ENCODE measurements around the gene BRSK1.
A peak's percentile ranks its signal among the peaks of the same experiment; 100 is the strongest.

BRSK1 gene

DNA sequence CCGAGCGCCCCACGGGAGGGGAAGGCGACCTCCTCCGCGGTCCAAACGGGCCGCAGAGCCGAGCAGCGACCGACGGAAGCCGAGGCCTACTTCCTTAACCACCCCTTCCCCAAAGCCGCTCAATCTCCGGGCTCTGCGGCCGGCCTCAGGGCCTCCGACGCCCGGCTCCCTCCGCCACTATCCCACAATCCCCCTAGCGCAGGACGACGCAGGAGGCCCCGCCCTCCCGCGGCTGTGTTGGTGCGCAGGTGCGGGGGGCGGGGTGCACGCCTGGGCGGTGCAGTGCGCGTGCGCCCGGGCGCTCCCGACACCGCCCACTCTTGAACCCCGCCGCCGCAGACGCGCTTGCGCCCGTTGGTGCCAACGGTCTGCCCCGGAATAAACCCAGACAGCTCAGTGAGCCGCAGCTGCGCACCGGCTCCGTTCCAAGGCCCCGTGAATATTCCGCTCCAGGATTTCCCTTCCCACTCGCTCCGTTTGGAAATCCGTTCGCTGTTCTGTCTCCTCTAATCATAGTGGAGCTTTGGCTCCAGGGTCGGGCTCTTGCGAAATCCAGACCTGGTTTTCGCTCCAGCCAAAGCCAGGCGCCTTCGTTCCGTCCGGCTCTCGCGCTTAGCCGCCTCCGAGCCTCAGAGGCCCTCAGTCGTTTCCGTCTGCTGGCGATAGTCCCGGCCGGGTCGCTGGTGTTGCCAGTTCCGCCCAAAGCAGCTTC, 24.8 kb upstream of the BRSK1 start, which contains the start of gene PPP6R1:
Gene PPP6R1 (minus strand): TSS at position 190 of the 712 bp plus-strand sequence. CDS start 11,914 bp downstream, outside the sequence.
- H3K27me3 Mint-ChIP-seq: no peaks in the 10 kb centered on the region
- peak within 1 kb of the TSS; percentile 98 for H3K27ac Mint-ChIP-seq
- DNase-seq (peak; percentile 97), ATAC-seq (replicated peaks) (peak; percentile 77 to 78)
- peak within 1 kb of the TSS; percentile 95 to 98 for H3K4me3 Mint-ChIP-seq
- H3K36me3 Mint-ChIP-seq: peaks cover 37 to 44% of the 10 kb centered on the region in 2 donors
- H3K9me3 Mint-ChIP-seq: no peaks in the 10 kb centered on the region
- H3K4me1 Mint-ChIP-seq: peaks cover 25 to 53% of the 10 kb centered on the region in 2 donors

DNA sequence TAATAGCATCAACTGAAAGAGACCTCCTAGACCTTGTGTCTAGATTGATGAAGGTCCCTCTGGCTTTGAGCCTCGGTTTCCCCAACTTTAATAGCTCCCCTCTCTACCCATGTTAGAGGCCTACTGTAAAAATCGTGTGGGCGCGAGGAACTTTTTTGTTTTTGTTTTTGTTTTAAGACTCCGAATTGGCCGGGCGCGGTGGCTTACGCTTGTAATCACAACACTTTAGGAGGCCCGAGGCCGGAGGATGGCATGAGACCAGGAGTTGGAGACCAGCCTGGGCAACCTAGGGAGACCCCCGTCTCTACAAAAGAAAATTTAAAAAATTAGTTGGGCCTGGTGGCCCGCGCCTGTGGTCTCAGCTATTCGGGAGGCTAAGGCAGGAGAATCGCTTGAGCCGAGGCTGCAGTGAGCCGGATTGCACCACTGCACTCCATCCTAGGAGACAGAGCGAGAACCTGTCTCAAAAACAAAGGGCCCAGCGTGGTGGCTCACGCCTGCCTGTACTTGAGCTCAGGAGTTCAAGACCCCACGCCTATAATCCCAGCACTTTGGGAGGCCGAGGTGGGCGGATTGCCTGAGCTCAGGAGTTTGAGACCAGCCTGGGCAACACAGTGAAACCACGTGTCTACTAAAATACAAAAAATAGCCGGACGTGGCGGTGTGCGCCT, 24.1 kb upstream of the BRSK1 start:
- peaks cover 21 to 46% of the 10 kb centered on the region in 2 donors for H3K4me1 Mint-ChIP-seq
- peaks cover 37 to 45% of the 10 kb centered on the region in 2 donors for H3K36me3 Mint-ChIP-seq
- no peaks in the 10 kb centered on the region for H3K27me3 Mint-ChIP-seq
- no peaks in the 10 kb centered on the region for H3K9me3 Mint-ChIP-seq
- peak overlapping the region; percentile 77 to 98 for H3K4me3 Mint-ChIP-seq
- no peak for ATAC-seq (replicated peaks)
- no peak for DNase-seq
- peak overlapping the region; percentile 98 for H3K27ac Mint-ChIP-seq

DNA sequence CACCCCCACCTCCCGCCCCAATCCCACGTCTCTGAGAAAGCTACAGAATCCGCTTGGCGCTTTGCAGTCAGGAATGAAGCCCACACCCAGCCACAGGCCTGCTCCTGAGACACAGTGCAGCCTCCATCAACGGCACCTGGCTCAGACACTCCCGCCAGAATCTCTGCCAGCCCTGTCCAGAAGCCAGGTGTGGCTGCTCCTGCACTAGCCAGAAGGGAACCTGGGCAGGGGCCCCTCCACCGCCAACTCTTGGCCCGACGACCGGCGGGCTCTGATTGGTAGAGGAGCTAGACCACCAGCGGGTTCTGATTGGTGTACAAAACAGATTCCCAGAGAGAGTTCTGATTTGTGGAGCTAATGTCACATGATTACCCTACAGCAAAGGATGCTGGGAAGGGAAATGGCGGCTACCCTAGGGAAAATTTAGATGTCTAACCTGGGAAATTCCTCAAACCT, 22.1 kb upstream of the BRSK1 start:
- H3K27me3 Mint-ChIP-seq: no peaks in the 10 kb centered on the region
- peaks cover 38 to 43% of the 10 kb centered on the region in 2 donors for H3K36me3 Mint-ChIP-seq
- H3K4me3 Mint-ChIP-seq: no peak overlapping the region
- peaks cover 5% of the 10 kb centered on the region in 2 donors for H3K9me3 Mint-ChIP-seq
- no peak overlapping the region for H3K27ac Mint-ChIP-seq
- H3K4me1 Mint-ChIP-seq: peaks cover 15 to 33% of the 10 kb centered on the region in 2 donors
- ATAC-seq (replicated peaks) (no peak), DNase-seq (no peak)

DNA sequence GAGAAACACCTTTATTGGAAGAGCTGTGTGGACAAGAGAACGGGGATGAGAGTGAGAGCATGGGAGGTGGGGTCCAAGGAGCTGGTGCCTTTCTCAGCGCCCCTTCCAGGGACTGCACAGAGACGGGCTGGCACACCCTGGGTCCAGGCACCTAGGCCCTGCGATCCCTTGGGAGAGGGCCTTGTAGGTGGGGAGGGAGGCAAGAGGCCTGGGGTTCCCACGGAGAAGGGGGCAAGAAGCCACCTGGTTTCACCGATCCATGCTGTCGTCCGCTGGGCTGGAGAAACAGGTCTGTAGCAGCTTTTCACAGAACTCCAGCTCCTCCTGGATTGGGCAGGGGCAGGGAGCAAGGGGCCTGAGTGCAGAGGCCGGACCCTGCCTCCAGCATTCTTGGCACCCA, 21.4 kb upstream of the BRSK1 start:
- Mint-ChIP-seq H3K4me1 (peaks cover 10 to 27% of the 10 kb centered on the region in 2 donors), H3K27me3 (no peaks in the 10 kb centered on the region), H3K9me3 (peaks cover 5% of the 10 kb centered on the region in 2 donors), H3K36me3 (peaks cover 34 to 39% of the 10 kb centered on the region in 2 donors), H3K27ac (no peak overlapping the region), H3K4me3 (no peak overlapping the region)
- ATAC-seq (replicated peaks): no peak
- no peak for DNase-seq

DNA sequence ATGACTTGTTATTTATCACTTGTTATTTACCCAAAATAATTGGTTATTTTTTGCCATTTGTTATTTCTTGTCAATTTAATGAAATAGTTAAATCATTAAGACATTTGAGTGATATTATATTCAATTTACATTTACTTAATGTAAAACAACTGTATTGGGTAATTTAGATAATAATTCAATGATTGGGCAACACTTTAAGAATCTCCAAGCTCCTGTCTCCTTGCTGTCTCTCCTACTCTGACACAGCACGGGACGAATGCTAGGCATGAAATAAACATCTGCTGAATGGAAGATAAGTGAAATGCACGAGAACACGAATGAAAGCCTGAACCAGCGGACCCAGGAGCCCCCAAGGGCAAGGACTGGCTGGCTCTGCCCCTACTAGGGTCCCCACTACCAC, 19.3 kb upstream of the BRSK1 start:
- Mint-ChIP-seq H3K27me3 (no peaks in the 10 kb centered on the region), H3K36me3 (peaks cover 37% of the 10 kb centered on the region in 2 donors), H3K4me1 (peaks cover 7 to 15% of the 10 kb centered on the region in 2 donors), H3K27ac (no peak overlapping the region), H3K4me3 (no peak overlapping the region), H3K9me3 (peaks cover 5% of the 10 kb centered on the region in 2 donors)
- DNase-seq: no peak
- ATAC-seq (replicated peaks): no peak

DNA sequence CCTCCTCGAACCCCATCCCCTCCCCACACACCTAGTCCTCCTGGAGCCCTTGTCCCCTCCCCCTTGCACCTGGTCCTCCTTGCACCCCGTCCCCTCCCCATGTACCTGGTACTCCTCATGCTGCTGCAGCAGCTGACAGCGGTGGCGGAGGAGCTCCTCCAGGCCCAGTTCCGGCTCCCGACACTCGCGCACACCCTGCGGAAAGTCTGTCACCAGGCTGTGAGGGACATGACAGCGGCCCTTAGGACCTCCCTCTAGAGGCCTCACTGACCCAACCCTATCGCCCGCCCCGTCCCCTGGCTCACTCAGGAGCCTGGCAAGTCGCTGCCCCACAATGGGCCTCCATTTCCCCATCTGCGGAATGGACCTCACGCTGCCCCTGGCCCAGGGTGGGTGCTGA, 18.6 kb upstream of the BRSK1 start:
- peaks cover 7 to 12% of the 10 kb centered on the region in 2 donors for H3K4me1 Mint-ChIP-seq
- no peak for DNase-seq
- no peak overlapping the region for H3K27ac Mint-ChIP-seq
- H3K27me3 Mint-ChIP-seq: no peaks in the 10 kb centered on the region
- H3K4me3 Mint-ChIP-seq: no peak overlapping the region
- no peak for ATAC-seq (replicated peaks)
- H3K9me3 Mint-ChIP-seq: peaks cover 5% of the 10 kb centered on the region in 2 donors
- H3K36me3 Mint-ChIP-seq: peaks cover 38 to 44% of the 10 kb centered on the region in 2 donors

DNA sequence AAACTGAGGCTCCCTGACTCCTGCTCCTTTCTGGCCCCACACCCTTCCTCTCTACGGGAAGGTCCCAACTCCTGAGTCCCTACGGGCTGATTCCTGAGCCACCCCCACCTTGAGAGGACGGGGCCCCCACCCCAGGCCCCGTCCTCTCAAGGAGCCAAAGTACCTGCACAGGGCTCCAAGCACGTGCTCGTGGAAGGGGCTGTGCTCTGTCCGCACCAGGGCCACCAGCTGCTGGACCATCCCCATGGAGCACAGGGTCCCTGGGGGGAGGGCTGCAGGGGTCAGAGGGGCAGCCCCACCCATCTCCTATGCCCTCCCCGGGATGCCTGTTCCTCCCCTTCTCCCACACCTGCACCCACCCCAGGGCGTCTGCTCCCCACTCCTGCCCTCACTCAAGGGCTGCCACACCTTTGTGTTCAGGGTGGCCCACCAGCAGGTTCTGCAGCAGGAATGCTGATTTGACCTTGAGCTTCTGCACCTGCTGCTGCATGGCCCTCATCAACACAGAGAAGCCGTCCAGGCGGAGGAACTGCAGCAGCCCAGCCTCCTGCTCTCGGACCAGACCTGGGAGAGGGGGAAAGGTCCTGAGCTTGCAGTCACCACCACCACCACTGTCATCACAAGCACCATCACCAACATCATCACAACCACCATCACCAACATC, 17.9 kb upstream of the BRSK1 start:
- Mint-ChIP-seq H3K36me3 (peaks cover 41 to 51% of the 10 kb centered on the region in 2 donors), H3K27ac (no peak overlapping the region), H3K4me1 (peaks cover 6 to 7% of the 10 kb centered on the region in 2 donors), H3K4me3 (no peak overlapping the region), H3K9me3 (peaks cover 5% of the 10 kb centered on the region in 2 donors), H3K27me3 (no peaks in the 10 kb centered on the region)
- no peak for DNase-seq
- no peak for ATAC-seq (replicated peaks)

DNA sequence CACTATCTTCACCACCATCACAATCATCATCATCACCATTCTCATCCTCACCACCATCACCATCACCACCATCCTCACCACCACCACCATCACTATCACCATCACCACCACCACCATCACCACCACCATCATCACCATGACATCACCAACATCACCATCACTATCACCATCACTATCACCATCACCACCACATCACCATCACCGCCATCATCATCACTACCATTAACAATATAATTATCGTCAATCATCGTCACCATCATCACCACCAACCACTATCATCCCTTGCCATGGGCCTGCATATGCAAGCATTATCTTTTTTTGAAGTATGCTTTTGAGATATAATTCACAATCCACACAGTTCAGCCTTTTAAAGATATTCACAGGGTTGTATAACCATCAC, 17.4 kb upstream of the BRSK1 start:
- Mint-ChIP-seq H3K27ac (no peak overlapping the region), H3K4me3 (no peak overlapping the region), H3K36me3 (peaks cover 44 to 54% of the 10 kb centered on the region in 2 donors), H3K4me1 (peaks cover 7 to 8% of the 10 kb centered on the region in 2 donors), H3K27me3 (no peaks in the 10 kb centered on the region), H3K9me3 (peaks cover 5% of the 10 kb centered on the region in 2 donors)
- ATAC-seq (replicated peaks) (no peak), DNase-seq (no peak)

DNA sequence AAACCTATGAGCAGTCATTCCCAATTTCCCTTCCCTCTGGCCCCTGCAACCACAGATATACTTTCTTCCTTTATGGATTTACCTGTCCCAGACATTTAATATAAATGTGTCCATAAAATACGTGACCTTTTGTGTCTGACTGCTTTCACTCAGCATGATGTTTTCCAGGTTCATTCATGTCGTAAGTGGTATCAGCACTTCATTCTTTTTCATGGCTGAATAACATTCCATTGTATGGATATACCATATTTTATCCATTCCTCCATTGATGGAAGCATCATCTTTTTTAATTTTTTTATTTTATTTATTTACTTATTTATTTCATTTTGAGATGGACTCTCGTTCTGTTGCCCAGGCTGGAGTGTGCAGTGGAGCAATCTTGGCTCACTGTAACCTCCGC, 17.0 kb upstream of the BRSK1 start:
- Mint-ChIP-seq H3K27me3 (no peaks in the 10 kb centered on the region), H3K9me3 (peaks cover 5% of the 10 kb centered on the region in 2 donors), H3K36me3 (peaks cover 45 to 57% of the 10 kb centered on the region in 2 donors), H3K4me1 (peaks cover 7 to 8% of the 10 kb centered on the region in 2 donors), H3K4me3 (no peak overlapping the region), H3K27ac (no peak overlapping the region)
- no peak for ATAC-seq (replicated peaks)
- no peak for DNase-seq

DNA sequence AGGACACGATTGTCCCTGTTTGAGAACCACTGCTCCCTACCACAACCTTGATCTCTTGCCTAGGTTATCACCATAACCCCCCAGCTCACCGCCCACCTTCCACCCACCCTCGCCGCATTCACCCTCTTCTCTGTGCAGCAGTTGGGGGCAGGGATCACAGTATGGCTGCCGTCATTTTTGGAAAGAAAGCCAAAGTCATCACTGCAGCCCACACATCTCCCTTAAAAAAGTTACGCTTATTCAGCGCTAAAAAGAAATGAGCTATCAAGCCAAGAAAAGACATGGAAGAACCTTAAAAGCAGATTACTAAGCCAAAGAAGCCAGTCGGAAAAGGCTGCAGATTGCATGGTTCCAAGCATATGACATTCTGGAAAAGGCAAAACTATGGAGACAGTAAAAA, 14.5 kb upstream of the BRSK1 start:
- no peak overlapping the region for H3K4me3 Mint-ChIP-seq
- H3K9me3 Mint-ChIP-seq: peaks cover 5% of the 10 kb centered on the region in 2 donors
- H3K36me3 Mint-ChIP-seq: peaks cover 41 to 65% of the 10 kb centered on the region in 2 donors
- peaks cover 7 to 8% of the 10 kb centered on the region in 2 donors for H3K4me1 Mint-ChIP-seq
- no peaks in the 10 kb centered on the region for H3K27me3 Mint-ChIP-seq
- no peak for DNase-seq
- no peak overlapping the region for H3K27ac Mint-ChIP-seq
- ATAC-seq (replicated peaks): no peak

DNA sequence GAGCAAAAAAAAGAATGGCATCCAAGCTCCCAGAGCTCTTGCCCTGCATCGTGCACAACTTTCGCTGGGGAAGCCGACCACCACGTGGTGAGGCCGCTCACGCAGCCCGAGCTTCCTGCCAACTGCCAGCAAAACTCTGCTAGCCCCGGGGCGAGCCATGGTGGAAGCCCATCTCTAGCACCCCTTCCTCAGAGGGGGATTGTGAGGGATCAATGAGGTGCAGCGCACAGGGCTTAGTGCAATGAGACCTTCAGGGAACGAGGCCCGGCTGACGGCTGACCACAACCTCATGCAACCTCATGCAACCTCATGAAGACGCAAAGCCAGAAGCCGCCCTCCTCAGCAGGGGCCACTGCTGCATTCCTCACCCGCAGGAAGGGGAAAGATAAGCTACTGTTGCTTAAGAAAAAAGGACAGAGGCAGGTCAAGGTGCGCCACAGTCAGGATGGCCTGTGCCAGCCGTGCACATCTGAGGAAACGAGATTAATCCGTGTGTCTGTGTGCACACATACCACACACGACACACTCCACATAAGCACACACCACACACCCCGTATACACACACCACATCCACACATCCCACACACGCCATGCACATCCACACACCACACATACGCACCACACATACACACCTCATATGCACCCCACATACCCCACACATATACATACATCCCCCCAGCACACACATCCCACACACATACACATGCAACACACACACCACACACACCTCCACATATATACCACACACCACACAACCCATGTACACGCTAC, 13.4 kb upstream of the BRSK1 start:
- H3K9me3 Mint-ChIP-seq: peaks cover 5% of the 10 kb centered on the region in 2 donors
- DNase-seq: no peak
- no peak overlapping the region for H3K4me3 Mint-ChIP-seq
- H3K36me3 Mint-ChIP-seq: peaks cover 41 to 64% of the 10 kb centered on the region in 2 donors
- no peaks in the 10 kb centered on the region for H3K27me3 Mint-ChIP-seq
- no peak for ATAC-seq (replicated peaks)
- H3K4me1 Mint-ChIP-seq: peaks cover 8 to 14% of the 10 kb centered on the region in 2 donors
- no peak overlapping the region for H3K27ac Mint-ChIP-seq

DNA sequence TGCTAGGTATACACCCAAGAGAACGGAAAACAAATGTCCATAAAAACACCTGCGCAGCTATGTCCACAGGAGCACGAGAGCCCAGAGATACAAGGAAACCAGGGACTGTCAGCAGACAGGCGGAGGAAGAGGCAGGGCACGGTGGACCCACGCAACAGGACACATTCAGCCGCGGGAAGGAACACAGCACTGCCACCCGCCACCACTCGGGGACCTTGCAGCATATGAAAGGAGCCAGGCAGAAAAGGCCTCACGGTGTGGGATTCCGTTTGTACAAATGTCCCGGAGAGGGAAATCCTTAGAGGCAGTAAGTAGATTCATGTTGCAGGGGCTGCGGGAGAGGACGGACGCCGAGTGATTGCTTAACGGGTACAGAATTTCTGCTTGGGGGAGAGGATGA, 11.7 kb upstream of the BRSK1 start:
- Mint-ChIP-seq H3K27me3 (no peaks in the 10 kb centered on the region), H3K27ac (no peak overlapping the region), H3K4me3 (no peak overlapping the region), H3K4me1 (peaks cover 12 to 22% of the 10 kb centered on the region in 2 donors), H3K9me3 (no peaks in the 10 kb centered on the region), H3K36me3 (peaks cover 39 to 60% of the 10 kb centered on the region in 2 donors)
- ATAC-seq (replicated peaks) (no peak), DNase-seq (no peak)

DNA sequence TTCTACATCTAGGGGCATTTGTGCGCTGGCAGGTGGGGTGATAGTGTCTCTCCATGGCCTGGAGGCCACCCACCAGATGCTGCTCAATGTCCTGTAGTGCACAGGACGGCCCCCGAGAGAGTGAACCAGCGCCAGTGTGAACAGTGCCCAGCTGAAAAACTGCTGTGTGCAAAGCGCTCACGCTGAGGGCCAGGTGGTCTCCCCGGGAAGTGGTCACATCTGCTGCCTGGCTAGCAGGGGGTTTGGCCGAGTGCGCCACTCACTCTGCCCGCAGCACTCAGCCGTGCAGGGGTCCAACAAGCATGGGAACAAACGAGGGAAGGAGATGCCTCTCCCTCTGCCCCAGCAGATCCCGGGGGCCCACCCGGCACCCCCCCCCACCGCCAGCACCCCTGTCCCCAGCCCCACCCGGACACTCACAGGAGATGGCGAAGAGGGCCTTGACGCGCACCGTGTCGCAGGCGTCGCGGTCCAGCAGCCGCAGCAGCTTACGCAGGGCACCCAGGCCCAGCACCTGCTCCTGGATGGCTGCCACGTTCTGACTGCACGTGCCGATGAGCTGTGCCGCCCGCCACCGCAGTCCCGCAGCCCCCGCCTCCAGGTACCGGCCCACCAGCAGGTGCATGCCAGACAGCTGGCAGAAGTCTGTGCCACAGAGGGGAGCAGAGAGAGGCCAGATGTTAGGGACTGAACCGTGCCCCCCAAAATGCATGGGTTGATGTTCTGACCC, 9.7 kb upstream of the BRSK1 start:
- Mint-ChIP-seq H3K4me3 (no peak overlapping the region), H3K36me3 (peaks cover 44 to 57% of the 10 kb centered on the region in 2 donors), H3K4me1 (peaks cover 22 to 36% of the 10 kb centered on the region in 2 donors), H3K9me3 (no peaks in the 10 kb centered on the region), H3K27me3 (no peaks in the 10 kb centered on the region), H3K27ac (no peak overlapping the region)
- ATAC-seq (replicated peaks): no peak
- no peak for DNase-seq

Measured in stimulated activated naive B cell treated with anti-CD40 and anti-IgM and Interleukin-4, amounts not matched to agents 10 μg/mL and 1 μg/mL and 100 μg/mL, for 72 hours (primary cell).